H1 (cell line): Measurements from ENCODE around the gene PID1. TPM values are rescaled to one million over a fixed set of nuclear protein-coding genes. Genes with fewer than 3 reads are reported as not detected.

Experiments
- CTCF ChIA-PET: fragments of 300-600 bp; sonication (Branson Sonifier 250); formaldehyde crosslinking; loops from one replicate; lab custom pipeline; 2021; ENCODE audit not compliant: partially characterized antibody; lab: Charles Lee
- POLR2A ChIA-PET: fragments of 300-600 bp; sonication (Branson Sonifier 250); formaldehyde crosslinking; loops from one replicate; lab custom pipeline; 2021; ENCODE audit warnings: inconsistent platforms; ENCODE audit not compliant: partially characterized antibody; lab: Charles Lee
- DNase-seq, 2 experiments: peaks; one replicate each; pipeline versions ENCODE4 v3.0.0 to v3.0.0-alpha.2; 2010 to 2022; ENCODE audit warnings: low spot score in 2 of 2, low read depth in 1 of 2, mixed read lengths in 1 of 2
- FAIRE-seq: peaks from 2 replicates; lab custom pipeline; 2011; peaks lifted over from hg19 to GRCh38; lab: Jason Lieb, UNC
- H2AFZ ChIP-seq: 2 replicates; pipeline ENCODE4 v1.8.1; 2012; ENCODE audit warnings: low read length, inconsistent platforms
- H2AK5ac ChIP-seq: 2 replicates; pipeline ENCODE4 v1.6.1; 2013; ENCODE audit warnings: low read depth, low read length
- H2BK120ac ChIP-seq: replicated peaks from 2 replicates; pipeline ENCODE3; 2013; ENCODE audit warnings: low read depth, low read length, inconsistent platforms
- H2BK12ac ChIP-seq: 2 replicates; pipeline ENCODE4 v1.6.1; 2013; ENCODE audit warnings: low read depth, low read length
- H2BK15ac ChIP-seq: 2 replicates; pipeline ENCODE4 v1.6.1; 2013; ENCODE audit warnings: low read length
- H2BK20ac ChIP-seq: 2 replicates; pipeline ENCODE4 v1.6.1; 2013; ENCODE audit warnings: low read length
- H2BK5ac ChIP-seq: 2 replicates; pipeline ENCODE4 v1.6.1; 2013; ENCODE audit warnings: low read depth, low read length
- H3K14ac ChIP-seq: 2 replicates; pipeline ENCODE4 v1.6.1; 2013; ENCODE audit warnings: inconsistent platforms; ENCODE audit not compliant: insufficient read length
- H3K18ac ChIP-seq: 2 replicates; pipeline ENCODE4 v1.6.1; 2013; ENCODE audit warnings: low read length; ENCODE audit errors: extremely low read depth
- H3K23ac ChIP-seq: 2 replicates; pipeline ENCODE4 v1.6.1; 2013; ENCODE audit warnings: inconsistent platforms; ENCODE audit not compliant: insufficient read length
- H3K23me2 ChIP-seq: 2 replicates; pipeline ENCODE4 v1.6.1; 2013; ENCODE audit warnings: low read depth, low read length
- H3K27ac ChIP-seq: 2 replicates; pipeline ENCODE4 v1.6.1; 2011; ENCODE audit warnings: low read depth, low read length, inconsistent platforms
- H3K27me3 ChIP-seq, 4 experiments: replicated peaks in 1 of 4; 1 replicate in 1 of 4; 2 replicates in 3 of 4; pipeline versions ENCODE4 v1.6.1 to v1.8.1; 2011 to 2013; ENCODE audit warnings: low read length in 3 of 4, mild to moderate bottlenecking in 3 of 4, inconsistent platforms in 2 of 4, mixed read lengths in 2 of 4, moderate library complexity in 1 of 4; ENCODE audit not compliant: control insufficient read depth in 3 of 4, insufficient read depth in 3 of 4; ENCODE audit errors: extremely low read depth in 1 of 4
- H3K36me3 ChIP-seq, 4 experiments: 2 replicates each; pipeline versions ENCODE4 v1.6.1 to v1.8.1; 2011 to 2013; ENCODE audit warnings: mild to moderate bottlenecking in 4 of 4, low read length in 3 of 4, moderate library complexity in 2 of 4, control low read depth in 1 of 4, inconsistent platforms in 1 of 4; ENCODE audit not compliant: insufficient read depth in 4 of 4, control insufficient read depth in 2 of 4
- H3K4ac ChIP-seq: replicated peaks from 2 replicates; pipeline ENCODE3; 2013; ENCODE audit warnings: low read length, low read depth, mixed read lengths, inconsistent platforms; ENCODE audit not compliant: insufficient read length
- H3K4me1 ChIP-seq, 4 experiments: replicated peaks in 1 of 4; 1 replicate in 1 of 4; 2 replicates in 3 of 4; pipeline versions ENCODE4 v1.6.1 to v1.8.1; 2011 to 2013; ENCODE audit warnings: low read length in 3 of 4, inconsistent platforms in 2 of 4, mixed read lengths in 1 of 4; ENCODE audit not compliant: insufficient read depth in 4 of 4, control insufficient read depth in 3 of 4
- H3K4me2 ChIP-seq, 2 experiments: 2 replicates each; pipeline versions ENCODE4 v1.6.1 to v1.8.1; 2011 to 2013; ENCODE audit warnings: low read depth in 2 of 2, low read length in 2 of 2, control low read depth in 1 of 2, inconsistent platforms in 1 of 2, mild to moderate bottlenecking in 1 of 2; ENCODE audit not compliant: insufficient read depth in 1 of 2
- H3K4me3 ChIP-seq, 4 experiments: fragments of 200-600, 300-600 bp in 1 of 4; sonication (generic), shearing (Covaris generic), sonication (Bioruptor Twin) in 1 of 4; 2 replicates each; pipeline versions ENCODE4 v1.5.1 to v1.8.1; 2011 to 2016; ENCODE audit warnings: low read length in 4 of 4, low read depth in 3 of 4, control low read depth in 2 of 4, inconsistent platforms in 2 of 4, mild to moderate bottlenecking in 2 of 4, mixed read lengths in 1 of 4, moderate library complexity in 1 of 4; ENCODE audit not compliant: insufficient read depth in 2 of 4; ENCODE audit errors: extremely low read depth in 1 of 4
- H3K56ac ChIP-seq: replicated peaks from 2 replicates; pipeline ENCODE3; 2013; ENCODE audit warnings: low read depth, mild to moderate bottlenecking, mixed read lengths, low read length, inconsistent platforms; ENCODE audit not compliant: insufficient read length
- H3K79me1 ChIP-seq: 2 replicates; pipeline ENCODE4 v1.6.1; 2013; ENCODE audit warnings: low read depth, low read length, control low read depth
- H3K79me2 ChIP-seq, 2 experiments: 2 replicates each; pipeline versions ENCODE4 v1.6.1 to v1.8.1; 2012 to 2013; ENCODE audit warnings: low read length in 2 of 2, mild to moderate bottlenecking in 2 of 2, inconsistent platforms in 1 of 2; ENCODE audit not compliant: insufficient read depth in 2 of 2, control insufficient read depth in 1 of 2
- H3K9ac ChIP-seq, 4 experiments: replicated peaks in 1 of 4; 1 replicate in 1 of 4; 2 replicates in 3 of 4; pipeline versions ENCODE4 v1.6.1 to v1.8.1; 2011 to 2013; ENCODE audit warnings: low read depth in 3 of 4, low read length in 3 of 4, control low read depth in 2 of 4, mild to moderate bottlenecking in 2 of 4, moderate library complexity in 2 of 4, inconsistent platforms in 1 of 4; ENCODE audit errors: extremely low read depth in 1 of 4
- H3K9me3 ChIP-seq, 2 experiments: 2 replicates each; pipeline versions ENCODE4 v1.6.1 to v1.8.1; 2012 to 2013; ENCODE audit warnings: mild to moderate bottlenecking in 2 of 2, moderate library complexity in 2 of 2, control low read depth in 1 of 2, inconsistent platforms in 1 of 2, low read depth in 1 of 2, low read length in 1 of 2, mixed read lengths in 1 of 2; ENCODE audit not compliant: insufficient read depth in 2 of 2
- H4K20me1 ChIP-seq, 2 experiments: replicated peaks in 1 of 2; 2 replicates each; pipeline versions ENCODE3 to v1.8.1; 2011 to 2013; ENCODE audit warnings: inconsistent platforms in 2 of 2, low read length in 2 of 2, mild to moderate bottlenecking in 1 of 2; ENCODE audit not compliant: insufficient read depth in 2 of 2, control insufficient read depth in 1 of 2
- H4K5ac ChIP-seq: 2 replicates; pipeline ENCODE4 v1.6.1; 2013; ENCODE audit warnings: low read length, low read depth, mixed read lengths, inconsistent platforms; ENCODE audit not compliant: insufficient read length
- H4K8ac ChIP-seq: 2 replicates; pipeline ENCODE4 v1.8.0; 2013; ENCODE audit warnings: mild to moderate bottlenecking, moderate library complexity, low read length, inconsistent platforms; ENCODE audit not compliant: insufficient read depth; ENCODE audit errors: extremely low read depth
- H4K91ac ChIP-seq: replicated peaks from 2 replicates; pipeline ENCODE3; 2013; ENCODE audit warnings: low read length, mixed read lengths, inconsistent platforms; ENCODE audit not compliant: insufficient read length
- ATF3 ChIP-seq: IDR thresholded peaks from 2 replicates; pipeline ENCODE4 v1.6.1; 2011; ENCODE audit warnings: low read depth, mild to moderate bottlenecking, low read length; ENCODE audit not compliant: insufficient read depth
- MAX ChIP-seq: IDR thresholded peaks from 2 replicates; pipeline ENCODE4 v1.6.1; 2012; ENCODE audit warnings: inconsistent platforms
- NANOG ChIP-seq: IDR thresholded peaks from 2 replicates; pipeline ENCODE4 v1.6.1; 2011; ENCODE audit warnings: low read length, low read depth, mild to moderate bottlenecking, inconsistent platforms; ENCODE audit not compliant: insufficient read depth, poor library complexity, severe bottlenecking
- NRF1 ChIP-seq: IDR thresholded peaks from 2 replicates; pipeline ENCODE4 v1.6.1; 2011; ENCODE audit warnings: mild to moderate bottlenecking, low read depth, low read length, improper control_type of control experiment
- POLR2AphosphoS5 ChIP-seq: IDR thresholded peaks from 2 replicates; pipeline ENCODE4 v1.6.1; 2011; ENCODE audit warnings: low read depth, low read length
- RXRA ChIP-seq: IDR thresholded peaks from 2 replicates; pipeline ENCODE4 v1.6.1; 2011; ENCODE audit warnings: low read depth, mild to moderate bottlenecking, low read length, moderate library complexity; ENCODE audit not compliant: insufficient read depth
- SAP30 ChIP-seq: fragments of 300-600 bp; sonication (generic); IDR thresholded peaks from 2 replicates; pipeline ENCODE4 v1.7.1; 2012; ENCODE audit warnings: low read length, moderate library complexity, mild to moderate bottlenecking, inconsistent platforms; ENCODE audit not compliant: insufficient read depth, insufficient replicate concordance
- SIN3A ChIP-seq, 2 experiments: IDR thresholded peaks in 1 of 2; conservative IDR thresholded peaks in 1 of 2; 2 replicates each; pipeline ENCODE4 v1.6.1; 2011 to 2012; ENCODE audit warnings: low read length in 2 of 2, improper control_type of control experiment in 1 of 2, low read depth in 1 of 2, mild to moderate bottlenecking in 1 of 2
- TAF7 ChIP-seq: optimal IDR thresholded peaks from 2 replicates; pipeline ENCODE3; 2011; ENCODE audit warnings: low read depth, mild to moderate bottlenecking, inconsistent platforms, low read length, moderate library complexity, borderline replicate concordance
- WGBS, 2 experiments: shearing (Covaris generic) in 1 of 2; methylation state at CpG; one replicate each; pipeline versions ENCODE4 v1.1.6 to v1.1.7; 2013 to 2015; ENCODE audit warnings: low lambda C conversion rate in 2 of 2, mixed read lengths in 2 of 2, inconsistent platforms in 1 of 2, low coverage in 1 of 2, missing lambda C conversion rate in 1 of 2; ENCODE audit not compliant: insufficient replicate concordance in 2 of 2, insufficient coverage in 1 of 2, insufficient read length in 1 of 2; ENCODE audit errors: extremely low coverage in 1 of 2, missing lambda C conversion rate in 1 of 2; 5-methylcytosine and 5-hydroxymethylcytosine counted together
- polyA plus RNA-seq, 7 experiments: library from polyadenylated mRNA; depleted of rRNA in 3 of 7; stranded (reverse) in 5 of 7; unstranded in 2 of 7; fragments of >200 nt in 5 of 7; fragments of 200-250 nt in 2 of 7; gene quantifications; 1 replicate in 5 of 7; 2 replicates in 1 of 7; 4 replicates in 1 of 7; pipeline versions ENCODE4 v1.2.1 to v1.2.3, GENCODE V29; 2011 to 2013; ENCODE audit warnings: missing spikeins in 2 of 7, mixed read lengths in 2 of 7
- total RNA-seq: library from RNA; stranded (reverse); fragmentation: NEBNext Ultra II Directional; extraction: Animal tissue kit (Norgen Biotek cat#: 25700); gene quantifications from 2 replicates; pipeline ENCODE4 v1.2.1, GENCODE V29; 2021

Gene PID1
- total and polyA plus RNA-seq, 2 of the 8 experiments (the other 6 are each of a cell fraction or from before 2014, with no cell fraction given) = 1.5 to 3.3 TPM

GRCh38 chr2:229126066-229126465 lies 145.0 kb downstream of the PID1 start:
- H4K5ac ChIP-seq = no peak overlapping the region
- no peak overlapping the region for H2BK20ac ChIP-seq
- H3K18ac ChIP-seq = no peak overlapping the region
- no peak overlapping the region for H2BK12ac ChIP-seq
- no peak overlapping the region for H4K8ac ChIP-seq
- POLR2A ChIA-PET = no interaction called here
- no peak overlapping the region for H3K27ac ChIP-seq
- no peak for DNase-seq
- FAIRE-seq = no peak
- CTCF ChIA-PET = interaction anchor here (0.7 to 2.5 kb wide), 2 partner anchors 12 to 148 kb away, joined by 3 to 10 read pairs; no protein-coding TSS in a partner anchor
- H2AK5ac ChIP-seq = no peak overlapping the region
- H3K79me1 ChIP-seq = no peaks in the 10 kb centered on the region
- H3K4me2 ChIP-seq = no peak overlapping the region
- H3K4ac ChIP-seq = no peak overlapping the region
- no peak overlapping the region for H3K4me3 ChIP-seq
- no peaks in the 10 kb centered on the region for H3K79me2 ChIP-seq
- H3K14ac ChIP-seq = no peak overlapping the region
- H3K56ac ChIP-seq = no peak overlapping the region
- H2BK15ac ChIP-seq = no peak overlapping the region
- H3K4me1 ChIP-seq = no peaks in the 10 kb centered on the region
- H2BK120ac ChIP-seq = no peak overlapping the region
- H2BK5ac ChIP-seq = no peak overlapping the region
- H3K23ac ChIP-seq = no peak overlapping the region
- H2AFZ ChIP-seq = no peak overlapping the region
- H3K36me3 ChIP-seq = no peaks in the 10 kb centered on the region
- TF ChIP-seq NRF1 = no peak
- no peak for TF ChIP-seq RXRA
- TF ChIP-seq POLR2AphosphoS5 = no peak
- TF ChIP-seq MAX = no peak
- TF ChIP-seq SIN3A (conservative IDR thresholded peaks at IDR 0.05 in 1 of 2, IDR thresholded peaks at IDR 0.05 in 1 of 2; ENCODE audit: low read depth in 1 of 2, low read length in 2 of 2) = no peak
- TF ChIP-seq SAP30 = no peak
- no peak for TF ChIP-seq NANOG
- TF ChIP-seq TAF7 = no peak
- no peak for TF ChIP-seq ATF3
- 93% methylated on average over 2 of the region's 2 CpGs; no CpG with 5 or more reads in 1 of the 2 experiments for WGBS, 2 experiments
- H4K20me1 ChIP-seq = no peaks in the 10 kb centered on the region
- 0 out of 4 replicates have a peak, but pooled peaks cover 0 to 2% of the 10 kb centered on the region in 2 experiments for H3K9me3 ChIP-seq
- H3K23me2 ChIP-seq = no peaks in the 10 kb centered on the region
- no peak overlapping the region for H4K91ac ChIP-seq
- H3K27me3 ChIP-seq = no peaks in the 10 kb centered on the region
- H3K9ac ChIP-seq = no peak overlapping the region
